ENCODE results near the gene TMEM79.

TMEM79 gene

DNA sequence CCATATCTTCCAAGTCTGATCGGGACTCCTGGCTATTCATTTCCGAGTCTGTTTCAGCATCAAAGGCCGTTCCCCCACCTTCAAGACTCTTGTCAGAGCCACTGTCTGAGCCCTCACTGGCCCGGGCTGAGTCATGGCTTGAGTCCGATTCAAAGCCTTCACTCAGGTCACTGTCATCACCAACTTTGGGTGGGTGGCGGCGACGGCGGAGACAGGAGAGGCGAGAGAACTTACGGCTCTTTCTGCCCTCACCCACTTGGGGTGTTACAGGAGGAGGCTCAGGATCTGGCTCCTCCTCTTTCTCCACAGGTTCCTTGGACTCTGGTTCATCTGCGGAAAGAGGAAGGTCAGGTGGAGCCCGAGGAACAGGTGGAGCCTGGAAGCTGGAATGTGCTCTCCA, 18.1 kb upstream of the TMEM79 start:
- no peak for DNase-seq

DNA sequence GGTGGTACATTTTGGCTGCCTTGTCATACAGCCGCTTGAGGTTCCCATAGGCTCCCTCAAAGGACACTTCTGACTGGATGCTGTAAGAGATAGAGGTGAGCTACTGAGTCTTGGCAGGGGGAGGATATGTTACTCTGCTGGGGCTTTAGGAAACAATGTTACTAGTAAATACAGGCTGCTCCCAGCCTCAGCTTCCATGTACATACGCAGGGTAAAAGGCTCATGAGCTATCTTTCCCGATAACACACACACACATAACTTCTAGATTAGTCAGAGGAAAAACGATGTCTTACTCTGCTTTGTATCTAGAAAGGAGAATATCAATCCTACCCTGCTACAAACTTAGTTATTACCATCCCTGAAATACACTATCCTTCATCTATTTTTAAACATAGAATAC, 15.8 kb upstream of the TMEM79 start:
- DNase-seq = no peak

GRCh38 chr1:156270314-156270713, 13.8 kb upstream of the TMEM79 start:
- no peak for DNase-seq

- no peak for DNase-seq
Observed at GRCh38 chr1:156276532-156276931, 7.6 kb upstream of the TMEM79 start.

GRCh38 chr1:156276966-156277381, 7.2 kb upstream of the TMEM79 start:
- no peak for DNase-seq

DNA sequence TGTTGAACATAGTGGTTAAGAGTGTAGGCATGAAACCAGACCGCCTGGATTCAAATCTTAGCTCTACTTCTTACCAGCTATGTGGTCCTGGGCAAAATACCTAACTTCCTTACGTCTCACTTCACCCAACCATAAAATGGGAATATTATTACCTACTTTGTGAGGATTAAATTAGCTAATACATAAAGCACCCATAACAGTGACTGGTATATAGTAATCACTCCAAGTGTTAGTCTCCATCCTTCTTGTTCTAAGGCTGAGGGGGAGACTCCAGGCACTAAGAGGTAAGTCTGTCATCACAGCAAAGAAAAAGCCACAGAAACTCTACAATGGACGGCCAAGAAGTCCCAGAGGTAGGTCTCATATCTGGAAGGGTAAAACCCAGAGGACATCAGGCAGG, 4.3 kb upstream of the TMEM79 start:
- DNase-seq = no peak

DNA sequence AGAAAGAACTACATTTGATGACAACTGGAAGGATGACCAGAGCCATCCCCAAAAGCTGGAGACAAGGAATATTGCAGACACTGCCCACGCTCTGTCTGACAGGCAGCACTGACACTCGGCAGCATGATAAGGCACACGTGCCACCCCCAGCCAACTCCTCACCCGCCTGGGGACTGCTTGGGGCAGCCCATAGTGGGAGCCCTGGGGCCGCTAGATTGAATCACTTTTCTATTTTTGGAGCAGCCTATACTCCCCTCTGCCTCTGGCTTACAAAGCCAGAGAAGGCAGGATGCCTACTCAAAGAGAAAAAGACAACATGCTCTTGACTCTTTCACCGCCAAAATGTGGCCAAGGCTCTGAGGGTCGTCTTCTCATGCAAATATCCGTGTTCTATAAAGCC, 2.8 kb upstream of the TMEM79 start:
- no peak for DNase-seq

GRCh38 chr1:156281693-156282478, 2.2 kb upstream of the TMEM79 start:
- no peak for DNase-seq

- peak; percentile 97 for DNase-seq
Observed at GRCh38 chr1:156282479-156283222, 1.5 kb upstream of the TMEM79 start, which contains the start of gene SMG5. SMG5 (minus strand) TSS chr1:156282825; CDS start chr1:156282680, 145 bp downstream.

- DNase-seq = no peak
Observed at GRCh38 chr1:156283521-156283920, 604 bp upstream of the TMEM79 start.

DNA sequence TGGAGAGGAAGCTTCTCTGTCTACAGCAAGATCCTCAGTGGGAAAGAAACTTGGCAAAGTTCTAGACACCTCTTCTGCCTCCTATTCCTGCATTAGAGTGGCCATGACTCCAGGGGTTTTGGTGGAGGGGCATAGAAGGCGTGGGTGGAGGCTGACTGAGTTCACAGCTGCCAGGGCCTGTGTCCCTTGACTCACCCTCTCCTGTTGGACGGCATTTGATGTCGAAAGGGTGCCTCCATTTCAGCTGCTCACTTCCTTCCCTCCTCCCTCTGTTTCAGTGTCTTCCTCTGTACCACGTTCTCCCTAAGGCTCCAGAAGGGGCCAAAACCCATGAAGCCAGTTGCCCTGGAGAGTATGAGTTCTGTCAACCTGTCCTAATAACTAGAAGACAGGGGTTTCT, 632 bp downstream of the TMEM79 start:
- DNase-seq = no peak

DNA sequence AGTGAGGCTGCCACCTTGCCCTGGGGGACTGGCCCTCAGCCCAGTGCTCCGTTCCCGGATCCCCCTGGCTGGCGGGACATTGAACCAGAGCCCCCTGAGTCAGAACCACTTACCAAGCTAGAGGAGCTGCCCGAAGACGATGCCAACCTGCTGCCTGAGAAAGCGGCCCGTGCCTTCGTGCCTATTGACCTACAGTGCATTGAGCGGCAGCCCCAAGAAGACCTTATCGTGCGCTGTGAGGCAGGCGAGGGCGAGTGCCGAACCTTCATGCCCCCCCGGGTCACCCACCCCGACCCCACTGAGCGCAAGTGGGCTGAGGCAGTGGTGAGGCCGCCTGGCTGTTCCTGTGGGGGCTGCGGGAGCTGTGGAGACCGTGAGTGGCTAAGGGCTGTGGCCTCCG, 1.3 kb downstream of the TMEM79 start:
- no peak for DNase-seq

- no peak for DNase-seq
Observed at GRCh38 chr1:156286061-156286460, 1.9 kb downstream of the TMEM79 start.

- DNase-seq = no peak
Observed at GRCh38 chr1:156289857-156290256, 5.7 kb downstream of the TMEM79 start.

DNA sequence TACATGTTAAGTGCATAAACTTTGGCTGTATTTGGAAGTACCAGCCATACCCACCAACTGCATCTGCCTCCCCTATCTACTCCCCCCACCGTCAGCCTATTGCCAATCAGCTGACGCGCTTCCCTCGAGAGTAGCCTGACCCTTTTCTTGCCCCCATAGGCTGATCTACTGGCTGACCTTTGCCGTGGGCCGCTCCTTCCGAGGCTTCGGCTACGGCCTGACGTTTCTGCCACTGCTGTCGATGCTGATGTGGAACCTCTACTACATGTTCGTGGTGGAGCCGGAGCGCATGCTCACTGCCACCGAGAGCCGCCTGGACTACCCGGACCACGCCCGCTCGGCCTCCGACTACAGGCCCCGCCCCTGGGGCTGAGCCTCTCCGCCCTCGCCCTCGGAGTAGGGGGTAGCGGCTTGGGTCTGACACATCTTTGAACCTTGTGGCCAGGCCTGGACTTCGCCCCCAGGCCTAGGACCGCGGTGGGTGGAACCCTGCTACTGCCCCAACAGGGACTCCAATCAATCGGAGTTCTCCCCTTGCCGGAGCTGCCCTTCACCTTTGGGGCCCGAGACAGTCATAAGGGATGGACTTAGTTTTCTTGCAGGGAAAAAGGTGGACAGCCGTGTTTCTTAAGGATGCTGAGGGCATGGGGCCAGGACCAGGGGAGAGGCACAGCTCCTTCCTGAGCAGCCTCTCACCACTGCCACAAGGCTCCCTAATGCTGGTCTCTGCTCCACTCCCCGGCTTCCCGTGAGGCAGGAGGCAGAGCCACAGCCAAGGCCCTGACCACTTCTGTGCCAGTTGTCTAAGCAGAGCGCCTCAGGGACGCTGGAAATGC, 7.3 kb downstream of the TMEM79 start:
- no peak for DNase-seq

- DNase-seq = no peak
Observed at GRCh38 chr1:156293098-156293434, 8.9 kb downstream of the TMEM79 start.

DNA sequence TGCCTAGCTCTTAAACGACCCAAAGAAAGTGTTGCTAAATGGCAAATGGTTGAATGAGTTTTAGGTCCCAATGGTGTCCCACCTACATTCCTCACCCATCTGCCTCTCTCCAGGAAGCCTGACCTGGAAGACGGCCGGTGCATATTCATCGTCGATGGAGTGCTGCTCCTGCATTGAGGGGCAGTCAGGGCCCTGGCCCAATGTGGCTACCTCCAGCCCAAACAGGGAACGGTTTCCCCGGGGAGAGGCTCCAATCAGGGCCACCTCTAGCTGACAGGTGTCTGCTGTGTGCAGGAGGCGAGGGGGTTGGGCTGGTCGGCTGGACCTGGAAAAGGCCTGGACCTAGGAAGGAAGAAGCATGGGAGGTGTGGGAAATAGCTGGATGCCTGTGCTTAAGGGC, 9.8 kb downstream of the TMEM79 start:
- no peak for DNase-seq

- peak; percentile 57 for DNase-seq
Observed at GRCh38 chr1:156295391-156295947, 11.3 kb downstream of the TMEM79 start, which contains the start of gene GLMP. GLMP (minus strand) TSS chr1:156295679; CDS start chr1:156295645, 34 bp downstream.

GRCh38 chr1:156298852-156299357, 14.8 kb downstream of the TMEM79 start, which contains the start of gene VHLL:
VHLL (minus strand) TSS chr1:156299307; CDS start chr1:156299189, 118 bp downstream.
- no peak for DNase-seq

DNA sequence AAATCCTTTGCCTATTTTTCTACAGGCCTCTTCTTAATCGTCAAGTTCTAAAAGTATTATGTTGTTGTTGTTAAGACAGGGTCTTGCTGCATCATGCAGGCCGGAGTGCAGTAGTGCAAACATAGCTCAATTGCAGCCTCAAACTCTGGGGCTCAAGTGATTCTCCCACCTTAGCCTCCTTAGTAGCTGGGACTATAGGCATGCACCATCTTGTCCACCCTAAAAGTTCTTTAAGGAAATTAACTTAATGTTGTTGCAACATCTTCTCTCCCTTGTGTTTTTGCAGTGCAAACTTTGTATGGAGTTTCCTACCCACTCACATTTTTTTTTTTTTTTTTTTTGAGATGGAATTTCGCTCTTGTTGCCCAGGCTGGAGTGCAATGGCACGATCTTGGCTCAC, 19.1 kb downstream of the TMEM79 start:
- no peak for DNase-seq

DNA sequence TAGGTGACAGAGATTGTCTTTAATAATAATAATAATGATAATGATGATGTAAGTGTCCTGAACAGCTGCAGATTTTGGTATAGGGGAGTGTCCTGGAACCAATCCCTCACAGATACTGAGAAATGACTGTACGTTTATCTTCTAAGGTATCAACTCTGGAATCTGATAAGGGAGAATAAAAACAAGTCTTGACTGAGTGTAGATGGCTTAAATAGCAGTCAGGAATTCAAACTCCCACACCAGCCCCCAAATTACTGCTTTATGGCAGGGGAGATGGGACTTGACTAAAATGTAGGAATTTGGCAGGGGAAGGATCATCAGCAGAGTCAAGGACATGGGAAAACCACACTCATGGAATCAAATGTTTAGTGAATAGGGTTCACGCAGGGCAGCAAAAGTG, 21.1 kb downstream of the TMEM79 start:
- DNase-seq = no peak

DNA sequence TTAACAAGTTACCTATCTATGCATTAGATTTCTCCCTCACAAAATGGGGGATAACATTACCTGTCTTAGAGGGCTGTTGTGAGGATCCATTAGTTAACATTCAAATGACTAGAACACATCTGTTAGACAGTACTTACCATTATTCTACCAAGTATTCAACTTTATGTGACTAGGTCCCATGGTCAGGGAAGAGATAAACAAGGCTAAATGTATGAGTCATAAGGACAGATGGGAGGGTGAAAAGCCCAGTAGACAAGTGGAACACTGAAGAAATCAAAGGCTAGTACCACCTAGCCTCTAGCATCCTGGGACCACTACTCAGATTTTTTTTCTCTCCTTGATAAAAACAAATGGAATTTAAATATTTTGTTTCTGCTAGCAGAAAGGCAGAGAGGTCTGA, 24.0 kb downstream of the TMEM79 start:
- no peak for DNase-seq

GRCh38 chr1:156310962-156311361, 26.8 kb downstream of the TMEM79 start:
- DNase-seq = no peak
